Measurements from ENCODE around the gene DNAJC15.

The DNAJC15 gene

DNA sequence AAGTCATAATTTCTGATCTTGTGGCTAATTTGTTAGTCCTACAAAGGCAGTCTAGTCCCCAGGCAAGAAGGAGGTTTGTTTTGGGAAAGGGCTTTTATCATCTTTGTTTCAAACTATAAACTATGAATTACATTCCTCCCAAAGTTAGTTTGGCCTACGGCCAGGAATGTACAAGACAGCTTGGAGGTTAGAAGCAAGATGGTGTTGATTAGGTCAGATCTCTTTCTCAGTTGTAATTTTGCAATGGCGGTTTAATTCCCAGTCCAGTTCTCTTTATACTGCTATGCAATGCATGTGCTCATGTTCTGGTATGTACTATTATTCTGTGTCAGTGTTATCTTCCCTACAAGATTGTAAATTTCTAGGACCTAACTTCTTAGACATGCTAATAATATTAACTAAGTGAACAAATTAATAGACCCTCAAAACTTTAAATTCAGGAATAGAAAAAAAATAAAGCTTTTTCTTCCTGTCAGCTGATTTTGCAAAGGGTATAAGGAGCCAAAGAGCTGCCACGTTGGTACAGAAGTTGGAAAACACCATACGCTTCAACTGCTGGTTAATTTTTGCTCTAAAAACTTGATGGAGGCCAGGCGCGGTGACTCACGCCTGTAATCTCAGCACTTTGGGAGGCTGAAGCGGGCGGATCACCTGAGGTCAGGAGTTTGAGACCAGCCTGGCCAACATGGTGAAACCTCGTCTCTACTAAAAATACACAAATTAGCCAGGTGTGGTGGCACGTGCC lies 1.3 kb upstream of the DNAJC15 start:
- Histone ChIP-seq H3K9me3 (no peaks in the 10 kb centered on the region), H3K27me3 (no peaks in the 10 kb centered on the region), H3K4me3 (ENCODE audit: low read depth, low read length) (no peak overlapping the region), H3K4me1 (no peaks in the 10 kb centered on the region), H3K36me3 (no peaks in the 10 kb centered on the region)
- DNase-seq, result no peak
- TF ChIP-seq, protein P1, sequence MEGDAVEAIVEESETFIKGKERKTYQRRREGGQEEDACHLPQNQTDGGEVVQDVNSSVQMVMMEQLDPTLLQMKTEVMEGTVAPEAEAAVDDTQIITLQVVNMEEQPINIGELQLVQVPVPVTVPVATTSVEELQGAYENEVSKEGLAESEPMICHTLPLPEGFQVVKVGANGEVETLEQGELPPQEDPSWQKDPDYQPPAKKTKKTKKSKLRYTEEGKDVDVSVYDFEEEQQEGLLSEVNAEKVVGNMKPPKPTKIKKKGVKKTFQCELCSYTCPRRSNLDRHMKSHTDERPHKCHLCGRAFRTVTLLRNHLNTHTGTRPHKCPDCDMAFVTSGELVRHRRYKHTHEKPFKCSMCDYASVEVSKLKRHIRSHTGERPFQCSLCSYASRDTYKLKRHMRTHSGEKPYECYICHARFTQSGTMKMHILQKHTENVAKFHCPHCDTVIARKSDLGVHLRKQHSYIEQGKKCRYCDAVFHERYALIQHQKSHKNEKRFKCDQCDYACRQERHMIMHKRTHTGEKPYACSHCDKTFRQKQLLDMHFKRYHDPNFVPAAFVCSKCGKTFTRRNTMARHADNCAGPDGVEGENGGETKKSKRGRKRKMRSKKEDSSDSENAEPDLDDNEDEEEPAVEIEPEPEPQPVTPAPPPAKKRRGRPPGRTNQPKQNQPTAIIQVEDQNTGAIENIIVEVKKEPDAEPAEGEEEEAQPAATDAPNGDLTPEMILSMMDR (IDR thresholded peaks at IDR 0.05; ENCODE audit: low read depth, low read length), result no peak

DNA sequence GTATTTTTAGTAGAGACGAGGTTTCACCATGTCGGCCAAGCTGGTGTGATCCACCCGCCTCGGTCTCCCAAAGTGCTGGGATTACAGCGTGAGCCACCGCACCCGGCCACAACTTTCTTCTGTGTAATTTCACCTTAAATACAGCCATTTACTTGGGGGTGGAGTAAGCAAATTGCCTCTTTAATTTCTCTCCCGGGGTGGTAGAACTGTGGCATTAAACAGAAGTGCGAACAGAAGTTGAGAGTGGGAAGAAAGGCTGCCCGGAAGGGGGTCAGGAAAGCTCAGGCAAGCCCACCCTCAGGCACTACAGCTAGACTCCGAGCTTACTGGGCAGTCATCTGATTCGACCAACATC lies 475 bp upstream of the DNAJC15 start:
- Histone ChIP-seq H3K4me3 (ENCODE audit: low read depth, low read length) (no peak overlapping the region), H3K27me3 (no peaks in the 10 kb centered on the region), H3K36me3 (no peaks in the 10 kb centered on the region), H3K4me1 (no peaks in the 10 kb centered on the region), H3K9me3 (no peaks in the 10 kb centered on the region)
- TF ChIP-seq, protein P1 (IDR thresholded peaks at IDR 0.05; ENCODE audit: low read depth, low read length), result no peak
- no peak for DNase-seq

DNA sequence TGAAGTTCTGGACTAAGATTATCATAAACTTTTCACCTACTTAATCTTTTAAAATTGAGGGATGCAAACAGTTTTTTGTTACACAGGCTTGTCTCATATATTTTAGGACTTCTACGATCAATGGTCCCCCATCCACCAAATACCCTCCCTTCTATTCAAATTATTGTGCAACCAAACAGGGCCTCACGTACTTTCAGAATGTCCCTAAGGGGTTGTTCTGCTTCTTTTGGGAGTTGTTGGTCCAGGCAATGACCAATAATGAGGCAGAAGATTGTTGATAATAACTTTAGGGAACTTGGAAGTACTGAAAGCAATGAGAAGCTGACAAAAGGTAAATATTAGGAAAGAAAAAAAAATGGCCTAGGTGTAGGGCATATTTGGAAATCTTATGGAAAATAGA lies 2.9 kb downstream of the DNAJC15 start:
- no peaks in the 10 kb centered on the region for H3K36me3 ChIP-seq
- no peak for DNase-seq
- no peak overlapping the region for H3K4me3 ChIP-seq (ENCODE audit: low read depth, low read length)
- no peaks in the 10 kb centered on the region for H3K9me3 ChIP-seq
- no peaks in the 10 kb centered on the region for H3K27me3 ChIP-seq
- H3K4me1 ChIP-seq, result no peaks in the 10 kb centered on the region
- TF ChIP-seq, protein P1 (IDR thresholded peaks at IDR 0.05; ENCODE audit: low read depth, low read length), result no peak

DNA sequence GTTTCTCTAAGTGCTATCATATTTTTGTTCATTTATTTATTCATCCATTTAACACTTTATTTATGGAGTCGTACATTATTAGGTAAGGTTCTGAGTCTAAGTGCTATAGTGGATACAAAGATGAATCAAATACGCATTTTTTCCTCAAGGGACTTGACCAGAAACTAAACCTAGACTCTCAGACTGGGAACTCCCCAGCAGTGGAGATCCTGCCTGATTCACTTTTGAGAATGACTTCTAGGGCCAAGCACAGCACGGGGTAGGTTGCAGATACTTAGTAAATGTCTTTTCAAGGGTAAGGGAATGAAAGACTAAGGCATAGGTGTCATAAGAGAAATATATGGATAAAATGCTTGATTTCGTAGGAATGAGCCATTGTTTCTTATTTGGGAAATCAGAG lies 7.2 kb downstream of the DNAJC15 start:
- Histone ChIP-seq H3K36me3 (no peaks in the 10 kb centered on the region), H3K27me3 (no peaks in the 10 kb centered on the region), H3K4me1 (no peaks in the 10 kb centered on the region), H3K4me3 (ENCODE audit: low read depth, low read length) (no peak overlapping the region), H3K9me3 (no peaks in the 10 kb centered on the region)
- TF ChIP-seq, protein P1 (IDR thresholded peaks at IDR 0.05; ENCODE audit: low read depth, low read length), result no peak
- no peak for DNase-seq

DNA sequence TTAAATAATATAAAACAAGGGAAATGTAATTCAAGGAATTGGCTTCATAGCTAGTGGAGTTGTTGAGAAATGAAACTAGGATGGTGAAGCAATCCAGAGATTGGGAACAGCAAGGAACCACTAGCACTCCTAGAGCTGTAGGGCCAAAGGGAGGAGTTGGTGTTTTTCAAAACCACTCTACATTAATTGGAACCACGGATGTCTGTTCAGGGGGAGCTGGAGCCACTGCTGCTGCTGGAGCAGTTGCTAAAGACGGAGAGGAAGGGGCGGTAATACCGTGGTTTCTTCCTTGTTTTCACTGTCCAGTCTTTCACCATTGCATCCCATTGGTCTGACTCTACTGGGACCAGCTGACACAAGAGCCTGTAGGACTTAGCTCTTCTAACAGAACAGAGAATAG lies 8.5 kb downstream of the DNAJC15 start:
- H3K9me3 ChIP-seq, result no peaks in the 10 kb centered on the region
- no peak overlapping the region for H3K4me3 ChIP-seq (ENCODE audit: low read depth, low read length)
- no peaks in the 10 kb centered on the region for H3K27me3 ChIP-seq
- peaks cover 3% of the 10 kb centered on the region for H3K4me1 ChIP-seq
- H3K36me3 ChIP-seq, result no peaks in the 10 kb centered on the region
- DNase-seq, result no peak
- TF ChIP-seq, protein P1 (IDR thresholded peaks at IDR 0.05; ENCODE audit: low read depth, low read length), result no peak

DNA sequence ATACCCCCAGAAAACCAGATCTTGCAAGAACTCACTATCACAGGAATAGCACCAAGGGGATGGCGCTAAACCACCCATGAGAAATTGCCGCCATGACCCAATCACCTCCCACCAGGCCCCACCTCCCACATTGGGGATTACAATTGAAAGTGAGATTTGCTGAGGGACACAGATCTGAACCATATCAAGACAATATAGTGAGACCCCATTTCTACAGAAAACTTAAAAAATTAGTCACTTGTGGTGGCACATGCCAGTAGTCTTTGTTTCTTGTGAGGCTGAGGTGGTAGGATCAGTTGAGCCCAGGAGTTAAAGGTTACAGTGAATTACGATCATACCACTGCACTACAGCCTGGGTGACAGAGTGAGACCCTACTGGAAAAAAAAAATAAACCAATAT lies 9.7 kb downstream of the DNAJC15 start:
- Histone ChIP-seq H3K9me3 (no peaks in the 10 kb centered on the region), H3K36me3 (no peaks in the 10 kb centered on the region), H3K27me3 (no peaks in the 10 kb centered on the region), H3K4me3 (ENCODE audit: low read depth, low read length) (no peak overlapping the region), H3K4me1 (peaks cover 3% of the 10 kb centered on the region)
- TF ChIP-seq, protein P1 (IDR thresholded peaks at IDR 0.05; ENCODE audit: low read depth, low read length), result no peak
- DNase-seq, result no peak

Measured in BE2C (cell line).